Measurements from ENCODE around the gene RHBDD1.
A peak's percentile ranks its signal among the peaks of the same experiment; 100 is the strongest.

Gene RHBDD1

DNA sequence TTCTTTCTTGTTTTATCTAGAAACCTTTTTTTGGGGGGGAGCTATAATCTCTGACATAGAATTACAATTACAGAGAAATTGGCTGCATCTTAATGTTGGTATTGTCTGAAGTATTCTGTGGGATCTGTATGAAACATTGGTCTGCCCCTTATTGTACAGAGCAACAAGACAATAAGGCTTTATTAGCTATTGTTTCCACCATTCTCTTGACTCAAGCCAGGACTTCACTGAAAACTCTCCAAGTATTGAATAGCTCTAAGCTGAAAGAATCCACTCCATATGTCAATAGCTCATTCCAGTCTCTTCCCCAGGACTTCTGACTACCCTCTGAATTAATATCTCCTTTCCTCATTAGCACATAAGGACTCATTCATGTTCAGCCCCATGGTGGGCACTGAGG lies 77.8 kb downstream of the RHBDD1 start:
- no peak for DNase-seq (ENCODE audit: low spot score)

DNA sequence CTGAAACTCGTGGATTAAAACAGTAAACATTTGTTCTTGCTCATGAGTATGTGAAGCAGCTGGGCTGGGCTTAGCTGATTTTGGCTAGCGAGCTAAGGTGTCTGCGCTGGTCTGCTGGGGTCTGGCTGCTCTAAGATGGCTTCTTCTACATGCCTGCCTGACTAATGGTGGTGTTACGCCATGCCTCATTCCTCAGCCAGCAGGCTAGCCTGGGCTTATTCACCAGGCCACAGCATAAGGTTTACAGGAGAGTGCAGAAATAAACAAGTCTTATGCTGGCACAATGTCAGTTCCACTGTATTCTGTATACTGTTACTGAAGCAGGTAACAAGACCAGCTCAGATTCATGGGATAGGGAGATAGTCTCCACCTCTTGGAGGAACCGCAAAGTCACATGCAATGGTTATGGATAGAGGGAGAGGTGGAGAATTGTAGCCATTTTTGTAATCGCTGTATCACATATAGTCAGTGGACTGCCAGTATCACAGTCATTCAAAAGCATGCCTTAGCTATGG lies 80.0 kb downstream of the RHBDD1 start:
- no peak for DNase-seq (ENCODE audit: low spot score)

DNA sequence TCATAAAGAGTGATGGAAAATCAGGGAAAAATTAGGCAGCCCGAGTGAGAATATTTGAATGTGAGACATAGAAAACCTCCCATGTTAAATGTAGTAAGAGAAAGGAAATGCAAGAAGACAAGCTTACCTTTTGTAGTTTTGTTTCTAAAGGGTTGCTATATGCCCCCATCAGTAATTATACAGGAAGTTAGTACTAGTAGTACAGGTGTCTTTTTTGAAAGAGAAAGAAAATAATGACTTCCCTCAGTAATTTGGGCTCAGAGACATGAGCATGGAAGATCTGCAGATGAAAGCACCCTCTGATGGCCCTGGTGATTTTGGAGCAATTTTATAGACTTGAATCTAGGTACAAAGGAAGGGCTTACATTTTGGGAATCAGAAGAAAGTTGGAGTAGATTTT lies 80.8 kb downstream of the RHBDD1 start:
- DNase-seq (ENCODE audit: low spot score), result no peak

DNA sequence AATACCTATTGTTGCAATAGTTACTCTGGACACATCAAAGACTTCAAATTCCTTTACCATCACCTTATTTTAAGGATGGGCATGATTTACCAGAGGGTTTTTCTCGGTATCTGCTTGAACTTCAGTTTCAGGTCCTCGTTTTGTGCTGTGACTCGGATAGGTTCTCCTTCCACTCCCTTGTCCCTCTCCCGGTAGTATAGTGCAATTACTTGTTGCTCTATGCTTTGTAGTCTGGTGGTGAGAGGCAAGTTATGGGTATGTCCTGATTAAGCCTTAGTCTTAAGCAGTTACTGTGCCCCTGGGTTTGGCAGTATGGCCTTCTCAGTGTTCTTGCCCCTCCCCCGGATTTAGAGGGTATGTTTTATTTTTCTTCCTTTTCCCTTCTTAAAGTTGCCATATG lies 96.6 kb downstream of the RHBDD1 start:
- no peak for DNase-seq (ENCODE audit: low spot score)

DNA sequence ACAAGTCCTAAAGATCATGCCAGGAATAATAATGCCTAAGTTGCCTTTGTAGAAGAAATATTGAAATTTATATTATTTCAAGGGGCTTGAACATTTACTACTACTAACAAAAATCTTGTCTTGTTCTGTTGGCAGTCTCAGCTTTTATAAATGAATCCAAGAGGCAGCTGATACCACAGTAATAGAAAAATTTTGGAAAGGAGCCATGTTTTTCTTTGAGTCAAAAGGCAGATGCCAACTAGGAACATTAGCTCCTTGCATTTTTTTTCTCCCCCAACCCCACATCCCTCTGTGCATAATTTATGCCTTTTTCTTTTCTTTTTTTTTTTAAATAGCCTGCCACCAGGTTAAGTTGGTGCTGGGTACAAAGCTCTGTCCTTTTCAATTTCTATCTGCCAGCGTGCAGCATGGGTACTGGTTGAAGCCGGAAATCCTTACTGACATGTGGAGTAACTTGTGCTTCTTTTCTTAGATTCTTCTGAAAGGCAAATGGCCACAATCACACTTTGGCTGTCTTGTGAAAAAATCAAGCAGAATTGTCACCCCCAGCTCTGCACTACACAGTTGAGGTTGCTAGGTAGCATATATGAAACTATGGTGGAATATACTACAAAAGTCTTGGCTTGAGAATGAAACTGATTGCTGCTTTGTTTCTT lies 98.8 kb downstream of the RHBDD1 start:
- DNase-seq (ENCODE audit: low spot score), result no peak

DNA sequence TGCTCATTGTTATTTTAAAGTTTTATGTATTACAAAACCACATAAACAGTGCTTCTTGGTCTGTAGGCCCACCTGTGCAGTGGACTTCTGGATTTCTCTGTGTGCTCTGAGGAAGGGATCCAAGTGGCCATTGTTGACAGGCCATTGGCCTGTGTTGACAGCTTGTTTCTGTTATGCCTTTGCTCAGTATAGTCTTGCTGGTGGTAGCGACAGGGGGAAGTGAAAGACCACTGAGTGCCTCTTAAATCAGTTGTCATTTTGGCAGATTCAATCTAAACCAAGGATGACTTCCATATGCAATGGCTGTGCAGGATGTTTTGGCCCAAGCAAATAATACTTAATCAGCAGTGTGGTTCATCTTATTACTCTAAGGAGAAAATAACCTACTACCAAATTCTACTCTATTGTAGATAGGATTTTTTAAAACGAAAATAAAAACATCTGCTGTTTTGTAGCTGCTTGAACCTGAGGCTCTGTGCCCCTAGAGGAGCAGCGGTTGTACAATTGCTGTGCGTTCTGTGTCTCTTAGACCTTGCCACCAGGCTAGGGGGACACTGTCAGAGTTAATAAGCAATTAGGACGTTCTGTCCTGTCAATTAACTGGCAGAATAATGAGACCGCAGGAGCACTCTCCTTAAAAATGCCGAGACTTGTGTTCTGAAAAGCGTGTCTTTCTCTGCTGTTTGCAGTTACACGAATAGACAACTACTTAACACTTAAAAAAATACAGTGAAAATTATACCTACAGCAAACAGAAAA lies 108.2 kb downstream of the RHBDD1 start:
- DNase-seq (ENCODE audit: low spot score), result peak; percentile 51

DNA sequence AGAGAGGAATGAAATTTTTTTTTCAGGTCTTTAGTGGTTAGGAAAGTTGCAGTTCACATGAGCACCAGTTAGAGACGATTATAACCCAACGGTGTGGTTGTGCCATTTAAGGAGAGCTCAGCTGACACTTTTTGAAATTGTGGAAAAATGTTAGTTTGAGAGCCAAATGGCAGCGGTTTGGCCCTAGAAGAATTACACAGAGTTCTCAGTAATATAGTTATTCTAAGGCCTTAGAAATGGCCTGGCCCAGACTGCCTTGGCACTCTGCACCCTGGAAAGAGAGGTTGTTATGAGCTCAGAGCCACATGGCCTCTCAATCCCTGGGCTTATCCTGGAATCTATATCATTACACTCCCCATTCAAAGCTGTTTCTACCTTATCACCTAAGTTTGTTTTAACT lies 117.4 kb downstream of the RHBDD1 start:
- no peak for DNase-seq (ENCODE audit: low spot score)

DNA sequence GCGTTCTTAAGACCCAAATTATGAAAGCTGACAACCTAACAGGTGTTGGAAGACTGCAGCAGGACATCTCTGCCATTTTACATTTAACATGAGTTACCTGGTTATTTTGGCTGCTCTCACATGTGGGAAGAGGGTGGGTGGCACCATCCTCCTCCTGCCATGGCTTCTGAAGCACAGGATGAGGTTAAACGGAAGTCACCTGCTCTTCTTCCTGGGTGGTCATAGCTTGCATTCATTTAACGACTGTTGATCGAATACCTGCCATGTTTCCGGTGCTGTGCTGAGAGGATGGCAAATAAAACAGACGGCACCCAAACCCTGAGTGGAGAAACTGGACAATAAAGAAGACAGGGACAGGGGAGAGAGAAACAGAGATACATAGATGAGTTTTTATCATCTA lies 118.0 kb downstream of the RHBDD1 start:
- DNase-seq (ENCODE audit: low spot score), result no peak

DNA sequence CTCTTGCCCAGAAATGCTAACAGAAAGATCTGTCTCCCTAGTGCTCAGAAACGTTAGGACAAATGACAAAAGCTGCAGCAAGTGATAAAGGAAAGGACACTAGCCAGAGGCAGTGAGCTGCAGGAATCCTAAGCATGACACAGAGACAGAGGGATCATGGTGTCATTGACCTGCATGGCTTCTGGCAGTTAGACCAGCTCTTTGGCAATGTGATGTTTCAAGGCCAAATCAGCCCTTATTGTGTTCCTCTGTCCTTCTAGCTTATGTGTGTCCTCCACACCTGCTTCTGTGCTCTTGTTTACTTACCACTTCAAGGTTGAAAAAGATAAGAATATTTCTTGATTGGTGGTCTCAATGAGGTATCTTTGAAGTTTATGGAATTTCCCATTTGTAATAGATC lies 120.8 kb downstream of the RHBDD1 start:
- DNase-seq (ENCODE audit: low spot score), result no peak

DNA sequence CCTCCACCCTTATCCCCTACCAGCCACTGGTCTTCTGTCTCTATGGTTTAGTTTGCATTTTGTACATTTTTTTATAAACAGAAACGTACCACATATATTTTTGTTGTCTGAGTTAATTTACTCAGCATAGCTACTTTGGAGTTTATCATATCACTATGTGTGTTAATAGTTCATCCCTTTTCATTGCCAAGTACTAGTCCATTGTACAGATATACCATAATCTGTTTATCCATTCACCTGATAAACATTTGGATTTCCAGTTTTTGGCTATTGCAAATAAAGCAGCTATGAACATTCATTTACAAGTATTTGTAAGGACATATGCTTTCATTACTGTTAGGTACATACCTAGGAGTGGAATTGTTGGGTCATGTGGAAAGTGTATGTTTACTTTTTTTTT lies 123.6 kb downstream of the RHBDD1 start:
- no peak for DNase-seq (ENCODE audit: low spot score)

DNA sequence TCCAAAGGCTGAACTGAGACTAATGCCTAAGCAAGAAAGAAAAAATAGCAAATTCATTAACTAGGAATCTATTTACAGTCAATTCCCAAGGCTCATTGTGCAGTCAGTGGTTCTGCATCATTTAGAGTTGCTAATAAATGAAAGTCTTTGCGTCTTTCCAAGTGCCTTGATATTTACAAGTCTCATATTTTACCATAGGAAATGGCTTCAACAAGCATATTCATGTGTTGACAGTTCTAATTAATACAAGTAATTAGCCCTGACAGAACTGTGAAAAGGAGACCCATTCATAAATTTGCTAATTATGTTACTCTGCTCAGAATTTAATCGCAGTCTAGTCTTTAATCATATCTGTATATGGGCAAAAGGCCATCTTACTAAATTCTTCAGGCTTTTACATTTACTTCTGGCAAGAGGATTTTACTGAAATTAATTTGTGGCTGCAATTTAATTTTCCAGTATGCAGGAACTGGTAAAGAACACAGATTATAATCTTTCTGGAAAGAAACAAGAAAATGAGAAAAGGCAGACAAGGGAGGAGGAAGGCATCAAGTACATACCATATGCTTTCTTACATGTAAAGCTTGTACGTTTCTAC lies 126.4 kb downstream of the RHBDD1 start:
- peak; percentile 12 for DNase-seq (ENCODE audit: low spot score)

DNA sequence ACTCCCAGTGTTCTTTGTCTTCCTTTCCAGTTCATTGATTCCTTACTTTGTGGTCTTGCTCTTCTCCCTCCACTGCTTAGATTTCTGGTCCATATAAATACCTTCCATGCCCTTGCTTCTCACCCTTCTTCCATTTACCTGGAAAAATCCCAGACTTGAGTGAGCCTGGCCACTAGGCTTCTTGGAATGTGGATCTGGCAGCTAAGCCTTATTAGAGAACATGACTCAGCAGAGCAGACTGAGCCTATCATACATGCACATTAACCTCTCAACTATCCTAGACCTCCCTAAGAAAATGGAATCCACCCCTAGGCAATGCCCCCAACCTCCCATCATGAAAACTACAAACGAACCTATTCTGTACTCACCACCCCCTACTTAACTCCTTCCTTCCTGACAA lies 127.7 kb downstream of the RHBDD1 start:
- no peak for DNase-seq (ENCODE audit: low spot score)

DNA sequence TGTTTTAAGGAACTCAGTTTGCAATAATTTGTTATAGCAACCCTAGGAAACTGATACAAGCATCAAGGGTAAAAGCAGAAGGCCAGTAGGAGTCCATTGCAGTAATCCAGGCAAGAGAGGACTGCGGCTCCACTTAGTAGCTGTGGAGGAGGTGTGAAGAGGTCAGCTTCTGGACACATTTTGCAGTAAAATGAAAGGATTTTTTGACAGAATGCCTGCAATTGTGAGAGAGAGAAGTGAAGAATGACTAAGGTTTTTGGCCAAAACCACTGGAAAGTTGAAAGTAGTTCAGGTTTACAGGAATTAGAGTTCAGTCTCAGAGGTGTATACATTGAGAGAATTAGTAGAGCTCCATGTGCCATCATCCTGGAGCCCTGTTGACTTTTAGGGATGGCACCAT lies 129.5 kb downstream of the RHBDD1 start:
- DNase-seq (ENCODE audit: low spot score), result no peak

DNA sequence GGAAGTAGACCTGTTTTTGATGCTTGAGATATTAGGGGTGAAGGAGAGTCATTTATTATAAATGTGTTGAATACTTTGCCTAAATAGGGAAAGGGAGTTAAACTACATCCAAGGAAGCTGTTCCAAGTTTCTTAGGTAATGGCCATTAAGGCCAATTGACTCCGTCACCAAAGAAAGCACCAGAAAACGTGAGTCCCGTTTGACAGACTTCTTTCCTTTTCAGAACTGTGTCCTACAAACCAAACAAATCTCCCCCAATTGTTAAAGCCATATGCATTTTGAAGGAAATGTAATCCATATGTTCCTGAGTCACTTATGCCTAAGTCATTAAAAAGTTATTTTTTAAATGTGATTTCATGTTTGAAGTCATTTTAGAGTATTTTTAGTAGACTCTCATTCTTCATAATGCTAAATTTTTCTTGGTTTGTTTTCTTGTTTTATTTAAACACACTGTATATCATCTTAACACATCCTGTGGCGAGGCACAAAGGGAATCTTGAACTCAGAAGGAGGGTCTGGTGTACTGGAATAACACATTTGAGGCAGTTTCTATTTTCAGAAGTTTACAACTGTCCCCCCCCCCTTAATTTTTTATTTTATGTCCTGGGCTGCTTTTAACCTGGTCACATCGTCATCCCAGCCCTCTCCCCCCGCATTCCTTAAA lies 133.7 kb downstream of the RHBDD1 start:
- DNase-seq (ENCODE audit: low spot score), result no peak

DNA sequence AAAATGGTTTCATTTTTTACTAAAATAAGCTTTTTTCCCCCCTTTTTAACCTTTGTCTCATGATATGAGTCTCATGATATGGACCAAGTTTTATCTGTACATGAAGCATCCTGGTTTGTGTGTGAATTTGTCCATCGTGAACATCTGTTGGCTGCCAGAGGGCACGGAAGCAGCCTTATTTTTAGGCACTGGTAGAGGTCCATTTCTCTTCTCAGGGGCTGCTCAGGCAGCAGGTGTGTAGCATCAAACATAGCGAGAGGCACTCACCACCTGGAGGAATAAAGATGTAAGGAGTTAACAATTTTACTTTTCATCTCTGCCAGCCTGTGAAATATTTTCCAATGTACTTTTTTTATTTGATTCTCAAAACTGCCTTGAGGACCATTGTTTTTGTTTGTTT lies 134.5 kb downstream of the RHBDD1 start:
- DNase-seq (ENCODE audit: low spot score), result no peak

DNA sequence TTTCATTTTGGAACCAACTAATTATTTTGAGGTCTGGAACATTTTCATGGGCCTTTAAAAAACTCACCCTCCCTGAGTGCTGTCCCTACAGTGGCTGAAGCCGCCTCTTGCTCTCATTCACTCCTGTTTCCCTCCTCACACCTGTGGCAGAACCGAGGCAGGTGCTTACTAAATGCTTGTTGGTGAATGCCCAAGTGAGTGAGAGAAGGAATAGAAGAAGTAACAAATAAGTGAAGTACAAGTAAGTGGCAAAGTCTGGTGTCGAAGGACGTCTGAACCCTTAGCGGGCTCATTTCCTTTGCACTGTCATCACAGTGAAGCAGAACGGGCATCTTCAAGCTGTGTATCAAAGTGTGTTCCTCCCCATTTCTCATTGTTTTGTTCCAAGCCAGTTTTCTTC lies 135.2 kb downstream of the RHBDD1 start:
- DNase-seq (ENCODE audit: low spot score), result no peak

DNA sequence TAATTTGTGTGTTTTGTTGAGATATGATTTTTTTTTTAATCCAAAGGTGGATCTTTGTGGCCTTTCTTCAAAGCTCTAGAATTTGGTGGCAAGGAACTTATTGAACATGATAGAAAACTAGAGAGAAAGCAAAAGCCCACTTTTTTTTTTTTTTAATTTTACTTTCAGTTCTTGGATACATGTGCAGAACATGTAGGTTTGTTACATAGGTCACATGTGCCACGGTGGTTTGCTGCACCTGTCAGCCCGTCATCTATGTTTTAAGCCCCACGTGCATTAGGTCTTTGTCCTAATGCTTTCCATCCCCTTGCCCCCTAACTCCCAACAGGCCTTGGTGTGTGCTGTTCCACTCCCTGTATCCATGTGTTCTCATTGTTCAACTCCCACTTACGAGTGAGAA lies 135.9 kb downstream of the RHBDD1 start:
- no peak for DNase-seq (ENCODE audit: low spot score)

DNA sequence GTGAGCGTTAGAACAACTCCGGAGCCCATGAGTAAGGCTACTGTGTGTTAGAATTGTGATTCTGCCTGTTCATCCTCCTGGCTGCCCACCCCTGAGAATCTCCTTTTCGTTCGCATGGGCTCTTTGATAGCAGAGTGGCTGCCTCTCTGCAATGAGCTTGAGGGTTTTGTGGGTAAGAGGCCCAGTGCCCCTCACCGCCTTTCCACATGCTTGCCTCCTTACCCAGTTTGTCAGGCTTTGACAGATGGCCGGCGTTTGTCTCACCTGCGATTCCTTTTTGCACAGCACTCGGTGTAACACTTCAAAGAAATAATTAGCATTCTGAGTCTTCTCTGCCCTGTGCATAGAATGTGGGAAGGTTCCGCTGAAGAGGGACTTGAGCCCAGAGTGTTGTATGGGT lies 138.0 kb downstream of the RHBDD1 start:
- DNase-seq (ENCODE audit: low spot score), result no peak

DNA sequence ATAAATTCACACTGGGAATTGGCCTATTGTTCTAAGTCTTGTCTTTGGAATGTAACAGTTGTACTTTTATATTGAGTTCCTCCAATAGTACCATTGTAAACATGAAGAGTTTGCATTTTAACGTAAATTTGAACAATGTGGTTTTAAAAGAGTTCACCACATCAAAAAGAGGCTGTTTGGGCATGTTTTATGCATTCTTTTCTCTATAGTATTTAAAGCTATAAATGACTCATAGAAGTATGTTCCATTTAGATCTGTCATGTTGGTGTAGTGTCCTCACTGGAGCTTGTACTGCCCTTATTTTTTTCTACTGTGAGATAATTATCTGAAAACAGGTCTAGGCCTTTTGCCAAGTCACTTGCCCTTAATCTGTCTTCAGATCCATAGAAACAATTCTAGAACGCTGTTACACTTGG lies 141.9 kb downstream of the RHBDD1 start:
- no peak for DNase-seq (ENCODE audit: low spot score)

DNA sequence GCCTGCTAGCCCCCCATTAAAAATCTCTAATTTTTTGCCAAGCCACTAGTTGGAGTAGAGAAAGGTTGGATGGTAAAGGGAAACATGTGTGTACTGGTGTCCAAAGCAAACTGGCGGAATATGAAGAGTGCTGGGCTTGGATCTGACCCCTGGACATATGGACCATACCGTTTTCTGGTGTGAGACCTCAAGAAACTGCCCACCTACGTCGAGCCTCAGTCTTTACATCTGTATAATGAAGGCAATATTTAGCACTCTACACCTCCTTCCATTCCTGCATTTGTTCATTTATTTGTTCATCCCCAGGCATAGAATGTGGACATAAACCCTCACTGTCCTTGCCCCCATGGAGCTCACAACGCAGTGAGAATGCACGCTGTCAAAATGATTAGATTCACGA lies 142.4 kb downstream of the RHBDD1 start:
- no peak for DNase-seq (ENCODE audit: low spot score)

DNA sequence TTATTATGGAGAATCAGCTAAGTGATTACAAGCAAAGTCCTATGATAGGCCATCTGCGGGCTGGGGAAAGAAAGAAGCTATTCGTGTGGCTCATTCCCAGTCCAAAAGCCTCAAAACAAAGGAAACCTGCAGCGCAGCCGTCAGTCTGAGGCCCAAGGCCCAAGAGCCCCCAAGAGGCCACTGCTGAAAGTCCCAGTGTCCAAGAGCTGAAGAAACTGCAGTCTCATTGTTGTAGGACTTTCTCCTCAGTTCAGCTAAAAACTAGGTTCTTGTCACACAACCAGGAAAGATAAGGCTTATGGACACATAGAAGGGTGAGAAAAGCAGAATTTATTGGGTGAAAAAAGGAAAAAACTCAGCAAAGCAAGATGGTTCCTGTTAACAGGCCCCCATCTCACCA lies 143.2 kb downstream of the RHBDD1 start:
- DNase-seq (ENCODE audit: low spot score), result no peak

DNA sequence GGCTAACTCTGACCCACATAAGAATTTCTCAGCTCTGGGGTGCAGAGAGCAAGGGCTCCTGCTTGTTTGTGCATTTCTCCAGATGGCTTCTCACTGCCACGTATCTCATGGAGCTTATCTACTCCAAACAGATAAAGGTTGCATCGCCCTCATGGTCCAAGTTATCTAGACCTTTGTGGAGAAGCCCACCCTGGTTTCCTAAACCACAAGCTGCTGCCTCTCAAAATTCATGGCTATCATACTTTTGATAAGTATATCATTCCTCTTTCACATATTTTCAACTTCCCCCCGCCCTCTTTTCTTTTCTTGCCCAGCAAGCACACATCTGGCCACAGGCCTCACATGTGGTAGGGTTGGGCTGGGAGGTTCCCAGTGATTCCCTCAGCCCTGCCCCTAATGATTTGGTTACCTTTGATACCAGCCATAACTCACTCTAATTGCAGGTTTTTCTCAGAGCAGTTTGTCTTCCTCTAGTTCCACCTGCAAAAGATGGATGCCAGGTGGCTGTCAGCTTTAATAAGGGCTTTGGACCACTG lies 146.0 kb downstream of the RHBDD1 start:
- DNase-seq (ENCODE audit: low spot score), result peak; percentile 7
